HG02610 (cell line): ENCODE measurements around the gene TIRAP.

Experiments
- ATAC-seq: cut with Tn5 transposase; IDR thresholded peaks from one replicate; pipeline ENCODE4 v1.9.1; 2021; ENCODE audit warnings: mild to moderate bottlenecking, moderate library complexity; ENCODE audit not compliant: unreplicated experiment

Gene TIRAP

DNA sequence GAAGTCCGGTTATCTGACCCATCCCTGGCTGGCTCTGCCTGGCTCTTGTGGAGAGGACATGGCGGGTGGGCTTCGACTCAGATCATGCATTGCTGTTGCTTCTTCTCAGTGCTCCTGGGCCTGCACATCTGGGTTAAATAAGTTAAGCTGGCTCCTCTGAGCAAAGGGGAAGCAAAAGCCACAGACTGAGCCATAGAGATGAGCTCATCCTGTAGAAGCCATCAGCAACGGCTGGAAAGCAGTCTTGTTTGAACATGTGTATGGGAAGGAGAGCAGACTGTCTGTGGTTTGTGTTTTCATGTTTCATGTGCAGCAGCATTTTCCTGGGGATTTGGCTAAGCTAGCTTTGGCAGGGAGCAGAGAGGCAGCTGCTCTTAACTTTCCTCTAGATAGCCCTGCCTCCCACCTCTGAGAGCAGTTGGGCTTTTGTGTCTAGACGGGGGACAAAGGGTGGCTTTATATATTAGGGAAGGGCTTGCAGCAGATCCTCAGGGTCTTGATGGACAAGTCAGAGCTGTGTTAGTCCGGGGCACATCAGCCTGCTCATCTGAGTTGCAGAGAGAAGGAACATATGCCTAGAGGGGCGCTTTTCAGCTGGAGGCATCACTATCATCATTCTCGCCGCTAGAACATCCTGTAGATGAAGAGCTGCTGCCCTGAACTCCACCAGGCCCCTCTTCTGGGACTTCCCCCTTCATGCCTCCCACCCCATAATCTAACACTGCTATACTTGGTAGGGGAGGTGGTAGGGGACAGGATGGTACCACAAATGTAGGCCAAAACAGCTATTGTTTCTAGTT lies 35.9 kb downstream of the TIRAP start:
- ATAC-seq, result peak; percentile 72

DNA sequence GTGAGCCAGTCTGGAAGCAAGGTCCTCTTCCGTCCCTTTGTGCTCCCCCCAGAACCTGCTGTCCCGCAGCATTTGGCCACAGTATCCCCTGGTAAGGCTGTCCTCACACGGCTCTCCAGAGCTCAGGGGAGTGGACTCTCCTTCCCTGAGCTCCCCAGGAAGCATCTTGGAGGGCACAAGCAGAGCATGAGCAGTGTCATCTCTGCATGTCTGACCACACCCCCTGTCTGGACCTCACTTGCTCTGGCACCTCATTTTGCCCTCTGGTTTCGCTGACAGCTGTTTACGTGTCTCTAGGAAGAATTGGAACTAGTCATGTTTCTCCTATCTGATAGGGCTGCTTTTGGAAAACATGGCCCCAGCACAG lies 36.5 kb downstream of the TIRAP start:
- ATAC-seq, result no peak

DNA sequence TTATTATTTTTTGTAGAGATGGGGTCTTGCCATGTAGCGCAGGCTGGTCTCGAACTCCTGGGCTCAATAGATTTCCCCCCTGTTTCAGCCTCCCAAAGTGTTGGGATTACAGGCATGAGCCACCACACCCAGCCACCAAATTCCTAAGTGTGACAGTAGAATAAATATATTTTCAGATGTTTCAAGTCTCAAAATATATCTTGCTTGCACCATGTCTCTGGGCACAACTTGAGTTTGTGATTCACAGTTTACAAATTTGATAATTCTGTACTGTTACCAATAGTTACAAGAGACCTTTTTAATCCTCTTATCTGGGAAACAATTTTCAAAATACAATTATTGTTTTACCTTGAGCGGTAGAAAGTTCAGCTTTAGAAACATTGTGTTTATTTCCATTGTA lies 40.1 kb downstream of the TIRAP start:
- no peak for ATAC-seq

DNA sequence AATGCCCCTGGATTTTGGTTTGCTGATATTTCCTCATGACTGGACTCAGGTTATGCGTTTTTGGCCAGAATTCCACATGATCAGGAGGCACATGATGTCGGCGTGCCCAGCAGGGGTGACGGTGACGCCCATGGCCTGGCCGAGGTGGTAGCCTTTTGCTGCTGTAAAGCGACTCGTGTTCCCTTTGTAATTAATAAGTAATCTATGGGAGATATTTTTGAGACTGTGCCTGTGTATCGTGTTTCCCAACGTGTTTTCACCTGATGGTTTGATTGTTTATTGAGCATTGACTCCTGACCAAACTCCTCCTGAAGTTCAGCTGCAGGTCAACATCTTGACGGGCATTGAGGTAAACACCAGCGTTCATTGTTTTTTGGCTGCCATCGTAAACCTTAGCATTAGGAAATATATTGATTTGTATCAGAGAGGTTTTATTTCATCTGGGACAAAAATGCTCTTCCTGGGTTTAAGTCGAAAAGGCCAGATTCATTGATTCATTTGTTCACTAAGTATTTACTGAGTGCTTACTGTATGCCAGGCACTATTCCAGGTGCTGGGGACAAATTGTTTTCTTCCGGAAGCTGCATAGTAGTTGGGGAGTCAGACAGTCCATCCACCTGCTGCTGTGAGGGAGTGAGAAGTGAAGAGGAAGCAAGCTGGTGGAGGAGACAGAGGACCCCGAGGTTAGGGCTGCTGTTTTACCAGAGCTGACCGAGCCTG lies 44.5 kb downstream of the TIRAP start:
- no peak for ATAC-seq

DNA sequence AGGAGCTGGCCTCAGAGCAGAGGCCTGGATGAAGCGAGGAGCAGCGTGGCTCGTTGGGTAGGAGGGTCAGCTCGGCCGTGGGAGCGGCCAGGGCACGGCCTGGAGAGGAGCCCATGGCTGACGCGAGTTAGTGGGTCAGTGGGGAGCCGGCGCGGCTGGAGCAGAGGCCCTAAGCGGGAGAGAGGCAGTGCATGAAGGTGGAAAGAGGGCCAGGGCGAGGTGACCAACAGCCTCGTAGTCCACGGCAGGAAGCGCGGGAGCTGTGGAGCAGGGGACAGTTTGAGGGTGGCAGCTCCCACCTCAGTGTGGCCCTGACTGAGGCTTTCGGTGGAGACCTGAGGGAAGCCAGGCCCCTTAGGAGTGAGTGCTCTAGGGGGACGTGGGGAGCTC lies 45.1 kb downstream of the TIRAP start:
- no peak for ATAC-seq

DNA sequence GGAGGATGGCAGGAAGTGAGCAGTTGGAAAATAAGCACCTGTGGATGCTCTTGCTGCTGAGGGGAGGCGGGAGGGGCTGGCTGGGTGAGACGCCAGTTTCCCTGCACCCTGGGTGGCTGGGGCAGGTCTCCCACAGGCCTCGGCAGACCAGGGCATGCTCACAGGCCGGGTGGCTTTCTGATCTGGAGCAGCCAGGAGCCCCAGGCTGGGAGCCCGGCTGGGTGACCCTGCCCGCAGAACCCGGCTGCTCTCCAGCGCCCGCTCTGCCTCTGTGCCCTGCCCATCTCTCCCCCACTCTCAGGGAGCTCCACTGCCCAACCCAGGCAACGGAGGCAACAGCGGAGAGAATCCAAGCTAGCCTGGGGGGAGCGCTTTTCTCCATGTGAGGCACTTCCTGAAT lies 45.6 kb downstream of the TIRAP start:
- no peak for ATAC-seq

DNA sequence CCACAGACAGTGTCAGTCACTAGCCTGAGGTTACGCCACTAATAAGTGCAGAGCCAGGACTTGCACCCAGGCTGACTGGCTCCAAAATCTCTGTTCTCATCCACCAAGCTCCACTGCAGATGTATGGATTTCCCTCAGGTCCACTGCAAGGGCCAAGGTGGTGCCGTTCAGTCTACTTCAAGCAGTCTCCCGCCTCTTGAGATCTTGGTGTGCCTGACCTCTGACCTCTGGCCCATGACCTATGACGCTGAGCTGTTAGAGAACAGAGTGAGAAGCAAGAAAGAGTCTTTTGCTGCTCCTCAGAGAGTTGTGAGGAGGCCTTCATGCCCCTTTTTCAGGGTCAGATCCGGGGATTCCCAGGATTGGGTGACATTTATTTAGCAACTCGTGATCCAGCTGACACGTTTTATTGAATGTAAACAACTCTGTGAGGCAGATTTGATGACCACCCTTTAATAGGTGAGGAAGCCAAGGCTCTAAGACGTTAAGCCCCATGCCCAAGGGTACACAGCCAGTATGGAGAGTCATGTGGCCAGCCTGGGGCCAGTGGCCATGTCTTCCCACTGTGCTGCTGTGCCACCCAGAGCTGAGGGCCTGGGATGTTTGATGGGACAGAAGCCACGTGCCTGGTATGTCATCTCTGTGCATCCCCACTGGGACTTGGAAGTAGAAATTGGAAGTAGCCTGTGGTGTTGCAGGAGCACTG lies 46.2 kb downstream of the TIRAP start:
- no peak for ATAC-seq

DNA sequence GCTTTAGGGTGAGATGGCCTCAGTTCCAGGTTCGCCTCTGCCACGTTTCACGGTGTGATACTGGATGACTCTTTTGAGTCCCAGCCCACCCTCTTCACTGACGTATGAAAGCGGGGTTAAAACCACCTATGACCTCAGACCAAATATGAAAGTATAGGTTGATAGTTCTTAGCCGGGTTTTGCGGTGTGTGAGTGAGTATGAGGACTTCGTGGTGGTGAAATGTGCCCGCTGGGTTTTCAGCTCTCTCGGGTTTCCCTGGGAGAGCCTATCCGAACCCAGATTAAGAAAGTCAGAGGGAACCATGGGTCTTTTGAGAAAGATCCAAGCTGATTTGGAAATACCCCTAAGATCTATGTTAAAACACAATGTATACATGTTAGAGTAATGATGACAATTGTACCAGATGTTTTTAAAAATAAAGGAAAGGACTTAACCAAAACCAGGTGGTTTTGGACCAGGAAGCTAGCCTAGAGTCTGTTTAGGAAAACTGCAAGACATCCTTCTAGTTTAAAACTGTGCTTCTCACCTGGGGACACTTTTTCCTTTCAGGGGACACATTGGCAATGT lies 46.8 kb downstream of the TIRAP start:
- no peak for ATAC-seq

DNA sequence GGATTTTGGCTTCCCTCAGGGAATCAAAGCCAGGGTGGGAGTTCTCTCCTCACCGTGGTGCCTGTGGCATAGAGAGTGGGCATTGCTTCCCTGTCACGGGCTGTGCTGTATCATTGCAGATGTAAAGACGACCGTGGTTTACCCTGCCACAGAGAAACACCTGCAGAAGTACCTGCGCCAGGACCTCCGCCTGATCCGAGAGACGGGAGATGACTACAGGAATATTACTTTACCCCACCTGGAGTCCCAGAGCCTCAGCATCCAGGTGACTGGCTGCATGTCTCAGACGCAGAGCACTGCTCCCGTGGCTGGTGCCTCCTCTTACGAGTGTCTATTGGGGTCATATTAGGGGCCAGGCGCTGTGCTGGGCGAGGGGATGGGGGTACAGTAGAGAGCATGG lies 48.4 kb downstream of the TIRAP start:
- ATAC-seq, result no peak

DNA sequence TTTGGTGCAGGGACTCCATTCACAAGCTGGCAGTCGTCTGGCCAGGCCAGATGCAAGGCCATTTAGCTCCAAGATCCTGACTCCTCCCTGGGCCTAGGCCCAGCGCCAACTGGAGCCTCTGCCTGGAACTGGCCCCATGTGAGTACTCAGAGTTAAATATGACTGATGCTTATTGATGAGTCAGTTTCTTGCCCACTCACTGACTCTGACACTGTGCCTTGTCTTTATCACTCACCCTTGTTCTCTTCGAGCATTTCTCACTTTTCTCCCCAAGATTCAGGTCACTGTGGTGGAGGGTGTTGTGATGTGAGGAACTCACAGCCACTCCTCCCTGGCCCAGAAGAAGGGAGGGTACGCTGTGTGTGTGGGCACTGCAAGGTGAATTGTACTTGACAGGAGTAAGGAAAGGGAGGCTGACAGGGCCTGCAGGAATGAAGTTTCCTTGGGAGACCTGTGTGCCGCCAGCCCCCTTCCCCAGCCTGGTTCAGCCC lies 49.4 kb downstream of the TIRAP start:
- ATAC-seq, result no peak

DNA sequence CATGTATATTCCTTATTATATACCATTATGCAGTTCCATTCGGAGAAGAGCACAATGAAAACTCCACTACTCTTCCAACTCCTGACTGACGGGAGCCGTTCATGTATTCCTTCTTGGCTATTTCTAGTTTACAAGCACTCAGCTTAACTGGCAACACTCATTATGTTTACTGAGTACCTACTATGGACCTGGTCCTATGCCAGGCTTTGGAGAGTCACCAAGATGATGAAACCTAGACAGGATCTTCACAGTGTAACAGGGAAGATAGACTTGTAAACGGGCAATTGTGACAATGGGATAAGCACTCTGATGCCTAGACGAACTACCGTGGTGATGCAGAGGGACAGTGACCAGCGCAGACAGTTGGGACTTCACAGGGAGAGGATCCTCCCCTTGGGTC lies 50.2 kb downstream of the TIRAP start:
- ATAC-seq, result no peak

DNA sequence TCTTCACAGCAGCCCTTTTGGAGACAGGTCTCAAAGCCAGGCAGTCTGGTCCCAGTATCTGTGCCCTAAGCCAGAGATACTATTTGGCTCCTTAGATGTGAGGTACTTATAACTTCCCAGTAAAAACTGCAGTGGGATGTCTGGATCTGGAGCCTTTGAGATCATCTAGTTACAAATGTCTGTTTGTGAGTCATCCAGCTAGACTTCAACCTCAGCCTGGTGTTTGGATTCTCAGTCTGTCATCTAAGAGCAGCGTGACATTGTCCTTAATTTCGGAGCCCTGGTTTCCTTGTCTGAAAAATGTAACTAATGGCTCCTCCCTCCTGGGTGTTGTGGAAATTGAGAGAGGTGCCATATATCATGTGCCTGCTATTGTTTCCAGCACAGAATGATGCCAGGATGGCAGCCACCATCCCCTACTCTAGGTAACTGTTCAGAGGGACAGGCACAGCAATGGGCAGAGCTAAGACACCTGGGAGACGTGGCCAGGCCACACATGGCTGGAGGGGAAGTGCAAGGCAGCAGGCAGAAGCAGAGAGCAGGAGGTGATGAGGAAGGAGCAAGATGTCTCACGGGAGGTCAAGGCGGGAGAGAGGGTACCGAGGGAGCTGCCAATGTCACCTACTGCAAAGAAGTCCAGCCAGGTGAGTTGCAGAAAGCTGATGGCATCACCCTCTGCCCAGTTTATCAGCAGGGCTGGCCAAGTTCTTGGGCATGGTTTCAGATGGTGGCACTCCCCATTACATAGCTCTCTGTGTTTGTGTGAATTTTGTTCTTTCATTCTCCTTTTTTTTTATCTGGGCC lies 52.0 kb downstream of the TIRAP start:
- no peak for ATAC-seq

DNA sequence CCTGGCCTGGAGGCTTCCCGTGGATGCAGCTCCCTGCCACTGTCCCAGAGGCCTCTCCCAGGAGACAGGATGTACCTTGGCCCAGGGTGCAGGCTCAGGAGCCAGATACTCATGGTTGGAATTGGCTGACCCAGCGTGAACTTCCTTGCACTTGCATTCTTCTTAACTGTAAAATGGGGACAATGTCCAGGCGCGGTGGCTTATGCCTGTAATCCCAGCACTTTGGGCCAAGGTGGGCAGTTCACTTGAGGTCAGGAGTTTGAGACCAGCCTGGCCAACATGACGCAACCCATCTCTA lies 52.5 kb downstream of the TIRAP start:
- ATAC-seq, result no peak

DNA sequence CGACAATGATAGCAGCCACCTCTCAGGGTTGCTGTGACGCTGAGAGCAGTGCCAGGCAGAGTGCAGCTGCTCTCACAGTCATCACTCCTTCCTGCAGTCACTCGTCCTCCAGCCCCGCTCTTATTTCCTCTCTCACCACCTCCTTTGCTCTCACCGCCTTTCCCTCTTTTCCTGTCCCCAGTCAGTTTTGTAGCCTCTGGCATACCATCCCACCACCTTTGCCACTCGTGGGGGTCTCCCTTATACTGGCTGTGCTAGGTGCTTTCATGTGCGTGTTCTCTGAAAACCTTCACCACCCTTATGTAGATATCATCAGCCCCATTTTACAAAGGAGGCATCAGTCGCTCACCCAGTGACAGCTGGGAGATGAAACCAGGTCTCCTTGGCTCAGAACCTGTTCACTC lies 53.2 kb downstream of the TIRAP start:
- no peak for ATAC-seq

DNA sequence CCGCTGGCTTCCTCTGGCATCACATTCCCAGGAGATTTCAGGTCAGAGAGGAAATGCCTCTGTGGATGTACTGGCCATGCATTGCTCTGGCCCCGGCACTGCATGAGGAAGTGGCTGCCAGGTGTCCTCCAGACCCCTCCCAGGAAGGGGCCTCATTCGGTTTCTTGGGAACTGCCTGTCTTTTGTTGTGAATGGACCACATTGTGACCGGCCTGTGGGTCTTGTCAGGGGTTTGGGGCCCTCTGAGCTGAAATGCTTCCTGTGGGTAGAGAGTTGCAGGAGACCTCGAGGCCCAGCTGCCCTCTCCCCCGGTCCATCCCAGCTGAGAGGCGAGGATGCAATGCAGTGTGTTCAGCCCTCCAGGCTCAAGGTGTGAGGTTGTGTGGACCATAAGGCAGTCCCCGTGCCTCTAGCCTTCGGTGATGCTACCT lies 53.8 kb downstream of the TIRAP start:
- ATAC-seq, result no peak

DNA sequence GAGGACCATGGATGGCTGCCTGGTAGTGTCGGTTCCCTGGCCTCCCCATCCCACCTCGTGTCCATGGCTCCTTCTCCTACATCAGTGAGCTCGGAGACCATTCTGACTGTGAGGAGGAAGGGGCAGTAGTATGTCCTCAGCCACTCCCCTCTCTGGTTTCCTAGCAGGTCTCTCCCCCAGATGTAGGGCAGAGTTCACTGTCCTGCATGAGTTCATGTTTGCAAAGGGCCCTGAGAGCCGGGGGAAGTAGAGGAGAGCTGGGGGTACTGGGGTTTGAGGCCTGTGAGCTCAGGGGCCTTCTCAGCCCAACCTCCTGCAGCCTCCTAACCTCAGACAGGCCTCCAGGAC lies 54.2 kb downstream of the TIRAP start:
- no peak for ATAC-seq

DNA sequence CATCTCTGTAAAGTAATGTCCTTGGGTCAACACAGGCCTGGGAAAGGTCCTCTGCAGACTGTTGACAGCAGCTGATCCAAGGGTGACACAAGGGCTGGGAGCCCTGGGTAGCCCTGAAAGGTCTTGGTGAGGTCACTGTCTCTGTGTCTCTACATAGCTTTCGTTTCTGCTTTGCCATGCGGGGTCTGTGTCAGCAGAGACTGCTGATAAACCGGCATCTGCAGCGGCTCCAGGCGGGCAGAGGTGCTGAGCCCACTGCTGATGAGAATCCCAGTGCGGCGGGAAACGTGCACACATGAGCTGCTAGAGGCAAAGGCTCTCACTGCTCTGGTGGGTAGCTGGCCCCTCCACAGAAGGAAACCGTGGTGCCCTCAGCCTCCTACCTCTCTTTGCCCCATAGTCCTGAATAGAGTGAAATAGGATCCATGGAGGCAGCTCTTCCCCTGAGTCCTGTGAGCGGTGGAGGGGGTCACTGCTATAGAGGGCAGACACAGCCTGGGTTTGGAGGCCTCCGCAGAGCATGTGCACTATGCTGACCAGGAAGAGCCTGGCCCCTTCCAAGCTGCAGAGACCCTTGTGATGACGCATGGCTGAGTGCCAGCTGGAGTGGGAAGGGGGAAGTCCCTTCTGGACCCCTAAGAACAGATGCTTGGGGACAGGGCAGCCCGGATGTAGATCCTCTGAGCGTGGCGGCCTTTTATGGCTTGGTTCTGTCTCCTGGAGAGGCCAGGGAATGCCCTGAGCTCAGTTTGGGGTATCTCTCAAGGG lies 54.8 kb downstream of the TIRAP start:
- no peak for ATAC-seq

DNA sequence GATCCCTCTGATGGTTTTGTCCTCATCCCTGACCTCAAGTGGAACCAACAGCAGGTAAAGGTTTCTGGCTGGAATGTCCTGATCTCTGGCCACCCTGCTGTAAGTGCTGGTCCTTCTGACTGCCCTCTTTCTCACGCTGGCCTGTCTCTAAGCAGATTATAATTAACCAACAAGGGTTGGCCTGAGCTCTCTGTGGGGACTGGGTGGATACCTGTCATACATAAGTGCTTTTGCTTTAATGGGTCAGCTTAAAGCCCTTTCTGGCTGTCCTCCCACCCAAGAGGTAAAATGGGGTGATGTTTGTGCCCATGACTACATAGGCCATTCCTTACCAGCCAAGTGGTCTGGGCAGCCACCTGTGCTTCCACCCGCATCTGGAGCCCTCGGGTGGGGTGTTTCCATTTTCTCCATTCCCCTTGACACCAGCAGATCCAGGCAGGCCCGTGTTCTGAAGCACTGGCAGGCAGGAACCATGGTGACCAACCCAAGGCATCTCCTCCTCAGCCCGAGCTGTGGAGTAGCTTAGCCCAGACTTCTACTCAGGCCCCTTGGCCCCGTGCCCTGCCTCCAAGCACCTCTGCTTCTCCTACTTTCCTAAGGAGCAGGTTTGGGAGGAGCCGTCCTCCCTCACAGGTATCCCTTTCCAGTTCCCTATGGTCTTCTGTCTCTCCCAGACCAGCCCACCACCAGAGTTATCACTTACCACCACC lies 55.6 kb downstream of the TIRAP start:
- ATAC-seq, result no peak

DNA sequence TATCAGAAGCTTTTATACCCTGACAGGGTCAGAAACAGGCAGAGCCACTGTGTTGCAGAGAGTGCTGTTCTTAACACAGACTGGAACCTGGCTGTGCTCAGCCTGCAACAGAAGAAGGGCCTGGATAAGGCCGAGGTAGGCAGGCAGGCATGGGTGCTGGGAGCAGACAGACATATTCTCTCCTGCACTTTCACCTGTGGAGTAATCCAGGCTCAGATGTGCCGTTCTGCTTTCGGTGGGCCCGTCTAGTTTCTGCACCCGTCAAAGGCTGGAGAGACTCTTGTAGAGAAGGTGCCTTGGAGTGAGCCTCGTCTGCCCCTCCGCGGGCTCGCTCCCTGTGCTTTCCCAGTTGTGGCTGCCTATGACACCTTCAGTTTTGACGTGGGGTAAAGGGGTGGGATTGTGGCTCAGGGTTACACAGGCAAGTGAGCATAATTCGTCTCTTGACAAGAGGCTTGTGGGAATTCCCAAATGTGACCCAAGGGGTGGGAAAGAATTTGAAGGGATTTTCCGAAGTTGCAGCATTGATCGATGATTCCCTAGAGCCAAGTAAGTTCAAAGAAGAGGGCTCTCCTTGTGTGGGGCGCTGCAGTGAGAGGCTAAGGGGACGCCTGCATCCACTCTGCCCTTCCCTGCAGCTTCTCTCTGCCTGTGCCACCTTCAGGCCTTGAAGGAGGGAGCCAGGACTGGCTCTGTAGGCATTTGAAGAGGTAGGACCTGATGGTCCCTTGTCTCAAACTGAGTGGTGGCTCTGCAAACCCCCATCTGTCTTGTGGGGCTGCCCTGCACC lies 56.4 kb downstream of the TIRAP start:
- no peak for ATAC-seq
